ENCODE measurements around the gene ZCCHC8. TPM values are rescaled to one million over a fixed set of nuclear protein-coding genes. Genes with fewer than 3 reads are reported as not detected.
"Not testable (repeated sequence)": the region's sequence is repeated elsewhere in the genome, so short reads cannot be mapped to it uniquely, and the experiment has no call there.

Gene ZCCHC8
- total RNA-seq, 4 donors from 2014 or later = 14.1 to 26.0 (median 20.2) TPM

- H3K27me3 ChIP-seq = no peaks in the 10 kb centered on the region
- no peaks in the 10 kb centered on the region for H3K9me3 ChIP-seq
- ATAC-seq = peak; percentile 68
- H3K4me1 ChIP-seq = peaks cover 0 to 16% (median 4%) of the 10 kb centered on the region in 3 donors
- peaks cover 0 to 43% of the 10 kb centered on the region in 2 donors for H3K36me3 ChIP-seq
- peak; percentile 67 to 88 (median 84) for TF ChIP-seq CTCF (IDR thresholded peaks at IDR 0.05)
- no peak for TF ChIP-seq EP300 (IDR thresholded peaks at IDR 0.05)
- peak; percentile 23 for TF ChIP-seq POLR2AphosphoS5 (IDR thresholded peaks at IDR 0.05)
- 12 to 15% methylated on average over 3 of the region's 3 CpGs for WGBS, 2 donors (ENCODE audit: low coverage in 1 of 2)
- peak overlapping the region; percentile 47 to 82 (median 78) for H3K27ac ChIP-seq
- no peak overlapping the region for H3K4me3 ChIP-seq
Observed at GRCh38 chr12:122471324-122472226, 29.2 kb downstream of the ZCCHC8 start.

- H3K9me3 ChIP-seq, H3K27me3 ChIP-seq, H3K4me3 ChIP-seq, ATAC-seq: not testable (repeated sequence)
- peaks cover 0 to 33% of the 10 kb centered on the region in 2 donors for H3K36me3 ChIP-seq
- no CpG with 5 or more reads among the region's 7 CpGs for WGBS, 2 donors (ENCODE audit: low coverage in 1 of 2)
- H3K4me1 ChIP-seq = peaks cover 0 to 16% (median 4%) of the 10 kb centered on the region in 3 donors
- H3K27ac ChIP-seq = peak overlapping the region in 2 of 4 donors; percentile 77 to 80
Observed at GRCh38 chr12:122470576-122470975, 30.2 kb downstream of the ZCCHC8 start.

GRCh38 chr12:122469856-122470255 lies 30.9 kb downstream of the ZCCHC8 start:
- not testable (repeated sequence) for H3K27ac ChIP-seq, ATAC-seq, H3K9me3 ChIP-seq, H3K4me3 ChIP-seq, H3K27me3 ChIP-seq
- peaks cover 0 to 16% (median 4%) of the 10 kb centered on the region in 3 donors for H3K4me1 ChIP-seq
- 78% methylated on average over 6 of the region's 6 CpGs; no CpG with 5 or more reads in 1 of the 2 donors for WGBS, 2 donors (ENCODE audit: low coverage in 1 of 2)
- H3K36me3 ChIP-seq = peaks cover 0 to 26% of the 10 kb centered on the region in 2 donors

- H3K4me1 ChIP-seq = peaks cover 0 to 21% (median 4%) of the 10 kb centered on the region in 3 donors
- no peaks in the 10 kb centered on the region for H3K27me3 ChIP-seq
- no peak overlapping the region for H3K4me3 ChIP-seq
- no peaks in the 10 kb centered on the region for H3K9me3 ChIP-seq
- H3K27ac ChIP-seq = no peak overlapping the region
- peaks cover 0 to 8% of the 10 kb centered on the region in 2 donors for H3K36me3 ChIP-seq
- 42 to 59% methylated on average over 4 of the region's 4 CpGs for WGBS, 2 donors (ENCODE audit: low coverage in 1 of 2)
- TF ChIP-seq EP300 (IDR thresholded peaks at IDR 0.05) = no peak
- no peak for TF ChIP-seq CTCF (IDR thresholded peaks at IDR 0.05)
- TF ChIP-seq POLR2AphosphoS5 (IDR thresholded peaks at IDR 0.05) = no peak
- ATAC-seq = no peak
Observed at GRCh38 chr12:122467983-122468382, 32.7 kb downstream of the ZCCHC8 start.

GRCh38 chr12:122464317-122465042 lies 36.3 kb downstream of the ZCCHC8 start:
- WGBS, 2 donors (ENCODE audit: low coverage in 1 of 2) = 23 to 61% methylated on average over 3 to 13 of the region's 17 CpGs
- ATAC-seq = peak; percentile 97
- H3K27ac ChIP-seq = peak overlapping the region; percentile 22 to 71 (median 60)

More at GRCh38 chr12:122464317-122465042, 36.3 kb downstream of the ZCCHC8 start:
- H3K27me3 ChIP-seq, H3K36me3 ChIP-seq, H3K4me1 ChIP-seq, H3K9me3 ChIP-seq, H3K4me3 ChIP-seq: not testable (repeated sequence)
- TF ChIP-seq POLR2AphosphoS5 (IDR thresholded peaks at IDR 0.05) = peak; percentile 97
- peak in 1 of 4 experiments; percentile 3 for TF ChIP-seq CTCF (IDR thresholded peaks at IDR 0.05)

Measured in gastroesophageal sphincter (tissue), 4 donors.